CD4-positive, alpha-beta T cell treated with Interleukin-21 for 1 hour (primary cell): ENCODE measurements around the gene CSNK1G2.
A peak's percentile ranks its signal among the peaks of the same experiment; 100 is the strongest.

Experiments used
- DNase-seq: peaks from one replicate; pipeline ENCODE4 v3.0.0-alpha.2; 2020

Gene CSNK1G2

DNA sequence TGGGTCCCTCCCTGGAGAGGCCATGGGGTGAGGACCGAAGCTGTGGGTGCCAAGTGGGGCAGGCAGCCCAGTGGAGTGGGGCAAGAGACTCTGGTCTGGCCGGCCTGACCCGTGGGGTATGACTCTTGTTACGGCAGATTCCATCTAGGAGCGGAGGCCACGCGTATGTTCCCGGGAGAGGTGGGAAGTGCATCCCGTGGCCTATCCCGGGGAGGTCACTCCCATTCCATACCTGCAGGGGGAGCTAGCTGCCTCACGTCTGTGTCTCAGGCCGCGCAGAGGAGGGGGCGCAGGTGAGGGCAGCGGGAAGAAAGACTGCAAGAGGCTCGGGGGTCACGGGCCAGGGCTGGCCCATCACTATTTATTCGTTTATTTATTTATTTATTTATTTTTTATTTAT lies 4.9 kb downstream of the CSNK1G2 start:
- DNase-seq: peak; percentile 35

DNA sequence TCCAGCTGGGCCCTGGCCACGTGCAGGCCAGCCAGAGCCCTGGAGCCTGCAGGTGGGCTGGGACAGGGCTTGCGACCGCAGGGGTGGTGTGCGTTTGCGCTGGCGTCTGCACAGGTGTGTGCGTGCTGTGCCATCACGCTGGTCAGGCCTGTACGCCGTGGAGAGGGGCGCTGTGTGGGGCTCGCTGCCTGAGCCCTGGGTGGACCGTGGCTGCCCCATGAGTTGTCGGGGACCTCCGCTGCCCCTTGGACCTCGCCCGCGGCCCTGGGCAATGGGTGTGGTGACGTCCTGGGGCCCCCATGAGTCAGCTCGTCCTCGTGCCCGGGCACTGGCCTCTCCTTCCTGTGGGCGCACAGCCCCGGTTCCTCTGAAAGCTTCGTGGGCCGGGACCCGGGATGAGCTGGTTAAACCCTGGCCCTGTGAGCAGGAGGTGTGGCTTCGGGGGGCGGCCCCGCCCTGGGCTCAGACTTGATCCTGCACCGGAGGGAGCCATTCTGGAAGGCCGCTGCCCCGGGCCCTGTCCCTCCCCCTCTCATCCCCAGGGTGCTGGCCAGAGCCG lies 6.8 kb downstream of the CSNK1G2 start:
- DNase-seq: no peak

DNA sequence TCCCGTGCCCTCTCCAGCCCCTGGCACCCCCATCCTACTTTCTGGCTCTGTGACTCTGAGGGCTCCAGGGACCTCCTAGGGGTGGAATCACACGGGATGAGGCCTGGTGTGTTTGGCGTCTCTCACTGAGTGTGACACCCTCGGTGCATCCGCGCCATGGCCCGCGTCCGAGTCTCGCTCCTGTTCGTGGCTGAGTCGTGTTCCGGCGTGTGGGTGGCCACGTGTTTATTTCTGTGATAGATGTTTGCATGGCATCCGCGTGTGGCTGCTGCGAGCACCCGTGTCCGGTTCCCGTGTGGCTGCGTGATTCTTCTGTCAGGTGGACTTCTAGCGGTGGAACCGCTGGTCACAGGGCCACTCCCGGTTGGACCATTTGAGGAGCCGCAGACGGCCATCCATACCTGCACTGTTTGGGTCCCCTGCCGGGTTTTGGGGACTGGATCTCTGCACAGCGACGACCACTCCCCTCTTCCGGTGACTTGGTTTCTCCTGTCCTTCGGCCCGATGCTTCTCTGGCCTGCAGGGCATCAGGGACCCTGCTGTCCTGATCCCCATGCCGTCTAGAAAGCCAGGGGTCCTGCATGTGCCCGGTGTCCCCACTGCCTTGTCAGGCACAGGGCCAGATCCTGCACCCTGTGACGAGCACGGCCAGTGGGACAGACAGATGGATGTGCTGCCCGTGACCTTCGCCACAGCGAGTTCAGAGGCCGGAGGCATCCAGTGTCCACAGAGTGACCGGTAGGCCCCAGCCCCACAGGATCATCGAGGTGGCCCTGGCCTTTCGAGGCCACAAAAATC lies 8.5 kb downstream of the CSNK1G2 start:
- no peak for DNase-seq

DNA sequence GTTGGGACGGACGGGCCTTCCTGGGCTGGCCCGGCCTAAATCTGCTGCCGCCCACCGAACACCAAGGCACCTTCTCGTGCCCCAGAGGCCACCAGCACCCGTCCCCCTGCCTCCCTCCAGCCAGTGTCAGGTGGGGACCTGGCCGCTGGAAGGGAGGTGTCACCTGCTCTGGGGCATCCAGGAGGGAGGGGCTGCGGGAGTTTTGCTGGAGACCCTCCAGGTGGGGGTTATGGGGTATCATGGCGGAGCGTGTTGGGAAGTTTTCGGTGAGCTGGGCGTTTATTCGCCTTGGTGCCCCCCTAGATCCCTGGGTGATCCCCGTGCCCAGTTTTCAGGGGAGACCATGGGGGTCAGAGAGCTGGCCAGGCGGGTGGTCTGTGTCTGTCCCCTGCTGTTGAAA lies 9.7 kb downstream of the CSNK1G2 start:
- no peak for DNase-seq

DNA sequence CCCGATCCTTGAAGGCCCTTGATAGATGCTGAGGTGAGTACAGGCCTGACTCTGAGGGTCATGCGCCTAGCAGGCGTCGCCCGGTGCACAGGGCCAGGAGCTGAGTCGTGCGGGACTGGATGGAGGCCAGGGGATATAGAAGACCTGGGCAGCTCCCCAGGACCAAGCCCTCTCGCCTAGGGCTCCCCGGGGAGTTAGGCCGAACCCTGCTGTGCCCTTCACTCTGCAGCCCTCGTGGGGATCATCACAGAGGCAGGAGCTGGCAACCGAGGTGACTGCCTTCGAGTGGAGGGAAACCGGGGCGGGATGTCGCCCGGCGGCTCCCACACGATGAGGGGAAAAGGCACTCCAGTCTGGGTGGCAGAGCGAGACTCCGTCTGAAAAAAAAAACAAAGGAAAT lies 11.7 kb downstream of the CSNK1G2 start:
- DNase-seq: no peak

DNA sequence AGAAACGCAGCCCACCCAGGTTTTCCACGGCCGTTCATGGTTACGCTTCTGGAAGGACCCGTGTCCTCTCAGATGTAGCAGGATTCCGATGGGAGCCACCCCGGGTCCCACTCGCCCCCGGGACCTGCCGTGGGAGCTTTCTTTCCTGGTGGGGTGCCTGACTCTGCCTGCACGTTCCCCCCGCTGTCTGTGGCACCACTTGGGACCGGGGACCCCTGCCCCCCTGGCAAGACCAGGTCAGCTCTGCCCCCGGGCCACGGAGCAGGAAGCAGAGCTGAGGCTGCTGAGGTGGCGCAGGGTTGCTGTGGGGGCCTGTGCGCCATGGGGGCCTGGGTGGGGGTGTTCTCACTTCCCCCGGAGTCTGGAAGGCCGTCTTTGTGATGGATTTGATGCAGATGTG lies 12.1 kb downstream of the CSNK1G2 start:
- DNase-seq: no peak

DNA sequence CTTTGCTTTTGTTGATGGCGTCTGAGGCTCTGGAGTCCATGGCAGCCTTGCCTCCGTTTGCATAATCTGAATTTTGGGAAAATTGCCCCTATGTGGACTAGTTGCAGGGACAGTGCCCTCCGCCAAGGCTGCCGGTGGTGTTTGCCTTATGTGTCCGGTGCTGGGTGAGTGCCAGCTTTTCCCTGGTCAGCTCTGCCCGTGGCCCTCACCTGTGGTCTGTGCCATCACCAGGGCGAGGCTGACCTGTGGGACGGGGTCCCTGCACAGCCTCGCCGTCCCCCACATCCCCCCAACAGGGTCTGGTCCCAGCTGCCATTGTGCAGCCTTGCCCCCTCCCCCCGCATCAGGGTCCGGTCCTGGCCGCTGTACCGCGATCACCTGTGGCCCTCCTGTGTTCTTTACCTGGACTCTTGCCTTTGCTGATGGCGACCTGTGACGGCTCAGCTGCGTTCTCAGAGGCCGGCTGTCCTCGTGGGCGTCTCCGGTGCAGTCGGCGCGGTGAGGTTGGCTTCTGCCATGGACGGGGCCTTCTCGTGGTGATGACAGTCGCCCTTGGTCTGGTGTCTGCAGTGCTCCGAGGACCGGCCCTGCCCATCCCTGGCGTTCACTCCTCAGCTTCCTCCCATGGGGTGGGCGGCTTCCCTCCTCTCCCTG lies 12.6 kb downstream of the CSNK1G2 start:
- no peak for DNase-seq

DNA sequence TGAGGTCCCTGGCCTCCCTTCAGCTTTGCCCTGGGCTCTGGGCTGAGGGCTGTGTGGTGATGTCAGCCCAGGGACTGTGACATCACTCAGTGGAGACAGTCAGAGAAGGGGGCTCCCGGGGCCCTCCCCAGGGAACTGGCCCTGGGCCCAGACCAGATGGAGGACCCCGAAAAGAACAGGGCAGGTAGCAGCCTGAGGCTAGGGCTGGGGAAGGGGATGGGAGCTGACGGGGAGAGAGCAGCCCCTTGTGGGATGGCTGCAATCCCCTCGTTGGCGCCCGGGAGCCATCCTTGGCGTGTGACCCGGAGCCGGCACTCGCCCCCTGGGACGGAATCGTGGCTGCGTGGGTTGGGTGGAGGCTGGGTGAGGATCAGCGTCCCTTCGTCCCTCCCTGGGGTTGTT lies 13.6 kb downstream of the CSNK1G2 start:
- no peak for DNase-seq

DNA sequence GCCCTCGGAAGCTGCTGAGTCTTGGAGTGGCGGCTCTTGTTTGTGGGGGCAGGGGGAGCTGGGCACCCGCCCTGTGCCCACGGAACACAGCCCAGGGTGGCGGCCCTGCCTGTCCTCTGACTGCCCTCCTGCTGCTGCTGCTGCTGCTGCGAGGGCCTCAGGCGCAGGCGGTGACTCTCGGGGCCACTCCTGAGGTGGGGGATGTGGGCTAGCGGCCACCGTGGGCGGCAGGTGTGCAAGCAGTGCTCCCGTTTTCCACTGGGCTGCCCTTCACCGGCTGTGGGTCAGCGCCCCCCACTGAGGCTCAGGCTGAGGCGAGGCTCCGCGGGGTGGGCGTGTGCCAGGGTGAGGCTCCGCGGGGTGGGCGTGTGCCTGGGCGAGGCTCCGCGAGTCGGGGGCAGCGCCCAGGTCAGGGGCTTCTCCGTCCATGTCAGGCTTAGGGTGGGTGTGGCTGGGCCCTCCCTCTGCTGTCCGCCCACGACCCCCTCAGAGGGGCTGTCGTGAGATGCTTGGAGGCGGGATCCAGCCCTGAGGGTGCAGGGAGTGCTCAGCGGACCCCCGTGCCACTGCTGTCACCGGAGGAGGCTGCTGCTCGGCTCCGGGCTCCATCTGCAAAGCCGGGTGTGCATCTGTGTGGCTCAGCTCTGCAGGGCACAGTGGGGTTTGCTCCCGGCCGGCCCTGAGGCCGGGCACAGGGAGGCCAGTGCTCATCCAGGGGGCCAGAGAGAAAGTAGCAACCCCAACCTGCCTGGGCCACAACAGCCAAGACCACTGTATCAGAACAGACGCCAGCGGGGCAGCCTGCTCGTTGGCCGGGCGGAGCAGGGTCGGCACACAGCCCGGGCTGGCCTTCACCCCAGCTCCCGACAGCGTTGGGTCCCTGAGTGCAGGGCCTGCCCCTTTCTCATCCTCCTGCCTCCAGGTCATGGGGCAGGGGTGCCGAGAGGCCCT lies 14.5 kb downstream of the CSNK1G2 start:
- DNase-seq: no peak

DNA sequence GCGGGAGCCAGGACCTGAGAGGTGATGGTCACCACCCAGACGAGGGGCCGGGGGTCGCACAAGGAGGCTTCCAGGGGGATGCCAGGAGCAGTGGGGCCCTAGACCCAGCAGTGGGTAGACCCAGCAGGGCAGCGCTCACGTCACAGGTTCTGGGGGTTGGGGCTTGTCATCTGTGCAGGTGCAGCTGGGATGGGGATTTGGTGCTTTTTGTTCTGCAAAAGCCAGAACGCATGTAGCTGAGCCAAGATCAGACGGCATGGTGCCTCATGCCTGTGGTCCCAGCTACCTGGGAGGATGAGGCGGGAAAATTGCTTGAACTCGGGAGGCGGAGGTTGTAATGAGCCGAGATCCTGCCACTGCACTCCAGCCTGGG lies 15.1 kb downstream of the CSNK1G2 start:
- no peak for DNase-seq

DNA sequence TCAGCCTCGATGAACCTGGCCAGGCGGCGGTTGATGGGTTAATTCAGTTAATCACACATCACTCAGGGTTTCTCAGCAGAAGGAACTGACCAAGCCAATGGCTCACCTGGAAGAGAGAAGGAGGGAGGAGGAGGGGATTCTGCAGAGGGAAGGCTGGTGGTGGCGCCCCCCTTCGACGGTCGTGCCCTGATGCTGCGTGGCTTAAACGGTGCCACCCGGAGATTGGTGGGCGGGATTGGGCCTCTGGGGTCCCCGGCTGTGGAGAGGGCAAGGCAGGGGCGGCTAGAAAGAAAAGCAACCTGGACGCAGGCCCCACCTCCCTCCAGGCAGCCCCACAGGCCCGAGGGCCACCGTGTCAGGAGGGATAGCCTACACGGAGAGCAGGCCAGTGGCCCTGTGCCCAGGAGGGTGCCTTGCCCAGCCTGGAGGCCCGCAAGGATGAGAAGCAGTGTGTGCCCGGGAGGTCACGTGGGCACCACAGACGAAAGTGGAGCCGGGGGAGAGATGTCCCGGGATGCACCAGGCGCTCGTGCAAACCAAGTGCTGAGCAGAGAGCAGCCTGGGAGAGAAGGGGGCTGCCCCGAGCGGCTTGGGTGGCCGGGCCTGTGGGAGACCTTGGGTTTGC lies 16.0 kb downstream of the CSNK1G2 start:
- no peak for DNase-seq

DNA sequence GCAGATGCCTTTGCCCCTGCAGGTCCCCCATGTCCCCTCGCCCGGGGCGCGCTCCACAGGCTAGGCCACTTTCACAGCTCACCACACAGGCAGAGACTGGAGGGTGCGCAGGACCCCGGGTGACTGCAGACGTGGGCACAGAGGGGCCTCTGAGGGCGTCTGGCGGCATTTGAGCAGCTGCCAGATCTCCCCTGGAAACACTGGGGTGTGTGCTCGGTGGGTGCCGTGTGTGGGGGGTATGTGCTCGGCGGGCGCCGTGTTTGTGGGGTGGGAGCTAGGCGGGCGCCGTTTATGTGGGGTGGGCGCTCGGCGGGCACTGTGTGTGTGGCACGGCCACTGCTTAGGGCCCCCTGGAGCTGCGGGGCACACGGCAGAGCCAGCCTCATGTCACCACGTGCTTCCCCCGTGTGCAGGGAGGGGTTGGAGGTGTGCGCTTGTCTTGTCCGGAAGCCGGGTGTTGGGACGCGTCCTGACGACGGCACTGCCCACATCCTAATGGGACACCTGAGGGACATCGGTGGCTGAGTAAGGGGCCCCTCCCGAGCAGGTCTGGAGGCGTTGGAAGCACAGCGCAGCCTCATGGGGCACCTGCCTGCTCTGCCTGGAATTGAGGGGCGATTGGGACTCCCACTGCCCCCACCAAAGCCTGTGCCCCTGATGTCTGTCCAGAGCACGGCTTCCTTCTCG lies 16.7 kb downstream of the CSNK1G2 start:
- no peak for DNase-seq

DNA sequence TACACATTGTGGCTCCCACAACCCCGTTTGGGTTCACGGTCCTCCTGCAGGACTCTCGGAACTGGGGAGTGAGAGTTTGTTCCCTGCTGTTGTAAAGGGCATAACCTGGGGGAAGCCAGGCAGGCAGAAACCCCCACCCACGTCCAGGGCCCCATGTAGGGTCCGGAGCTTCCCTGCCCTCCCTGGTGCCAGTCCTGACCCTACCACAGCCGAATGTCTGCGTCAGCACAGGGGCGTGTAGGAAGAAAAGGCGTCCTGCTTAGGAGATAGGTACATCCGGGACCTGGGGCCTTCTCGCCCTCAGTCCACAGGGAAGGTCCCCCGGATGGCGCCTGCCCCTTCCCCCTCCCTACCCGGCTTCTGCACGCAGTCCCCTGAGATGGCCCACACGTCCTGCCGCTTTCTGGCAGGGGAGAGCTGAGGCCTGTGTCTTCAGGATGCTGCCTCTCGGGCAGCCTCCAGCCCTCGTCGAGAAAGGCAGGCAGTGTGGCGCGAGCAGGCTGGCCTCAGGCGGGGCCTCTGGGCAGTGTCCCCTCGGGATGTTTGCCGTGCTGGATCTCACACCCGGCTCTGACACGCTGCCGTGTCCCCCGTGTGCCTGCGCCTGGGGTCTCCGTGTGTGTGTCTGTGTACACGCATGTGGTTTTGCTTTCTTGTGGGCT lies 19.1 kb downstream of the CSNK1G2 start:
- no peak for DNase-seq

DNA sequence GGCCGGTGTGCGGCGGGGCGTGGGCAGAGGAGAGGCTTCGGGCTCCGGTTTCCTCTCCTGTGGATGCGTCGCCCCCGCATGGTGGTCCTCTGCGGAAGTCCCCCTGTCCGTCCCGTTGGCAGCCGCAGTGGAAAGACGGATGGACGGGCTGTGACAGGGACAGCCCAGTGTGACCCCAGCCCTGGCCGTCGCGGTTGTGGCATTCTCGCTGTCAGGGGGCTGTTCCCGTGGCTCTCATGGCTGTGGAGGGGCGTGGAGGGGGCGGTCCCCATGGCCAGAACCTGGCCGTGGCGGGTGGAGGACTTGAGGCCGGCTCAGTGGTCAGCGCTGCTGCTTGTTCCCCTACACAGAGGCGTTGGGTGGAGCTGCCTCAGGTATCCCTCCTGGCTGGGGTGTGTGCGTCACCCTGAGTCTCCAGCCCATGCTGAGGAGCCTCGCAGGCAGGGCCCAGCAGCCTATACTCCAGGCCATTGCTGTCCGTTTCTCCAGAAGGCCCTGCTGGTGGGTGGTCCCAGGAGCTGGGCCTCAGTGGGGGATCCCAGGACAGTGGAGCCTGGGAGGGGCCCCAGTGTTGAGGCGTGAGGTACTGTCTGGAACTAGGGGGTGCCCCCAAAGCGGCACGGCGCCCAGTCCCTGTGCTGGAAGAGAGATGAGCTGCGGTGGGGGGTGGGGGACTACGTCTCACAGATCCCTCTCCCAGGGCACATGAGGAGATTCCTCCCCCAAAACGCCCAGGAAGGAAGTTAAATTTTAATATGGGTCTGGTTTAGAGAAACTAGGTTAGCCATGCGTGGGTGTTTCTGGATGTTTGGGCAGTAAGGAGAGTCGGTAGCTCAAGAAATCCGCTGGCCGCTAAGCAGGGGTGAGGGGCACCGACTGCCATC lies 20.3 kb downstream of the CSNK1G2 start:
- DNase-seq: no peak

DNA sequence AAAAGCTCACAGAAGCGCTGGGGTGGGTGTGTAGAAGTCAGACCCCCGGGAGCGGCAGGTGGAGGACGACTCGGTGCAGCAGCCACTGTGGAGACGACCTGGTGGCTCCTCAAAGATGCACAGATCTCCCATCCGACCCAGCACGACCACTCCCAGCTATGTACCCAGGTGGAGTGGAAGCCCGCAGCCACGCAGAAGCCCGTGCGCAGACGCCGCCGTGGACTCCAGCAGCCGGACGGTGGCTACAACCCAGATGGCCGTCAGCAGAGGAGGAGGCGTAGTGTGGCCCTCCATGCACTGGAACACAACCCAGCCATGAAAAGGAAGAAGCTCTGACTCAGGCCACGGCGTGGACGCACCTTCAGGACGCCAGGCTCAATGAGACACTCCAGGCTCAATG lies 21.7 kb downstream of the CSNK1G2 start:
- no peak for DNase-seq

DNA sequence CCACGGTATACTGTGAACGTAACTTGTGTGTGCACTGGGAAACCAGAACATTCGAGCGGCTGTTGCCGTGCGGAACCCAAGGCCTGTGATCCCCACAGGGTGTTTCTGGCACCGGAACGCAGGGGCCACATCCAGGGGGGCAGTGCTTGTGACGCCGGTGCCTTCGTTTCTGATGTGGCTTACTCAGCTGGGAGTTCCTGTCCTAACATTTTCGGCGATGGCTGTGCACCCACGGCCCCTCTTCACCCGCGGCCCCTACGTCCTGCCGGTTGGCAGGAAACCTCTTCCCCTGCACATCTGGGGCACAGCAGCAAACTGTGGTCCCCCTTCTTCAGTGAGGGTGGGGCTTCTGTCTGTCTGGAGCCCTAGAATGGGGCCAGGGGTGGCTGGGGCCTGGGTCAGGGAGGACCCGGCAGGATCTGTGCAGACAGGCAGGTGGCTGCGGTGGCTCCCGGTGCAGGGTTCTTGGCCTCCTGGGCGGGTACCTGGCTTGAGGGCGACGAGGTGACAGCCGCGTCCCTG lies 26.2 kb downstream of the CSNK1G2 start:
- peak; percentile 29 for DNase-seq

DNA sequence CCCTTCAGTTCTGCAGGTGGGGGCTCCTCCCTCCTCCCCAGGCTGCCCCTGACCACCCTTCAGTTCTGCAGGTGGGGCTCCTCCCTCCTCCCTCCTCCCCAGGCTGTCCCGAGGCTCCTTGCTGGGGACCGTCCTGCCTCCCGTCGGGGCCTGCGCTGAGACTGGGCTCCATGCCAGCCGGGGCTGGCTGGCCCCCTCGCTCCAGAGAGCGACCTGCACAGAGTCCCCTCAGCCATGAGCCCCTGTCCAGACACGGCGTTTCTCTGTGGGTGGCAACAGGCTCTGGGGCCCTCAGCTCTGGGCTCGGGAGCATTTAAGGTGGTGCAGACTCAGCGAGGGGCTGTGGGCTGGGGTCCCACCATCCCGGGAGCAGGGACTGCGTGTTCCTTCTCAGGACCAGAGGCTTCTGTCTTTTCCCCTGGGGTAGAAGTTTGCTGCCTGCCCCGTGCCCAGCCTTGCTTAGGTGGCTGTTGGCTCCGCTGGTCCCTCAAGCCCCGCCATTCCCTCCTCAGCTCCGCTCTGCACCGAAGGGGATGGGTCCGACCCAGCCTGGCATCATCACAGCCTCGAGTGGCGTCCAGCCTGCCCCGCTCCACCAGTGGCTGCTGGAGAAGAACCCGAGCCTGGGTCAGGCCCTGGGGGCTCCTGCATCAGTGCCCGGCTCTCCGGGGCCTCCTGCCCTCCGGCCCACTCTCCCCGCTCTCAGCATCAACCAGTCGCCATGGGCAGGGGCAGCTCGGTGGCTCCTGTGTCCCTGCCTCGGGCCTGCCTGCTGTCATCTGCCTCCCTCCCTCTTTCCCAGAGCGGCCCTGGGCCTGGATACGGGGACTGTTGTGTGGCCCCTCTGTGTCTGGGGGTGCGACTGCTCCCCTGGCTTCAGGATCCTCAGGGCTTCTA lies 27.6 kb downstream of the CSNK1G2 start:
- DNase-seq: no peak

DNA sequence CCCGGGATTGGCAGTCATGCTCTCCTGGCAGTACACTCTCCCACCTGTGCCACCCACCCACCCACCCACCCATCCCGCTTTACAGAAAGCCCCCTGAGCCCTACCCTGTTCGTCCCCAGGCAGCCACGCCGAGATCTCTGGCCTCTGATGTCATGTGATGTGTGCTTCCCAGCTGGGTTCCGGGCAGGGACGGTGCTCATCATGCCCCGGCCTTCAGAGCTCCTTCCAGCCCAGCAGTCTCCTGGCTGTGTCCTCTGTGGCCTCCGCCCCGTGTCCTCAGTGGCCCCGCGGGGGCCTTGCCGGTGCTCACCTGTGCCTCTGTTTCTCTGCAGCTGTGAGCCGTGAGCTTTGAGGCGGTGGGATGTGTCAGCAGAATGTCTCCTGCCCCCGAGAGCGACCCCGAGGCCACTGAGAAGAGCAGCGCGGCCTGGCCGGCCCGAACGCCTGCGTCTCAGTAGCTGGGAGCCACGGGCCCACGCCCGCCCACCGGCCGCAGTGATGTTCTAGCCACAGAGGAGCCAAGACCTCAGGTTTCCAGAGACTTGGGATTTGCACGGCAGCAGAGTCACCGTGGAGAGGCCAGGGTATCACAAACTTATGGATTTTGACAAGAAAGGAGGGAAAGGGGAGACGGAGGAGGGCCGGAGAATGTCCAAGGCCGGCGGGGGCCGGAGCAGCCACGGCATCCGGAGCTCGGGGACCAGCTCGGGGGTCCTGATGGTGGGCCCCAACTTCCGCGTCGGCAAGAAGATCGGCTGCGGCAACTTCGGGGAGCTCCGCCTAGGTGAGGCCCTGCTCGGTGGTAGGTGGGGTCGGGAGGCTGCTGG lies 28.4 kb downstream of the CSNK1G2 start:
- no peak for DNase-seq
